GM20000 (cell line): ENCODE measurements around the gene ESR1.

ENCODE experiments used
- DNase-seq: peaks from one replicate; pipeline ENCODE4 v3.0.0; 2012; ENCODE audit warnings: low spot score
- CTCF ChIP-seq: IDR thresholded peaks from 2 replicates; pipeline ENCODE4 v1.5.1; 2012; ENCODE audit warnings: mild to moderate bottlenecking, control low read depth; ENCODE audit errors: extremely low read depth, missing control alignments

ESR1 gene

GRCh38 chr6:152154559-152155356 lies 347.3 kb downstream of the ESR1 start:
- no peak for DNase-seq
- TF ChIP-seq CTCF, result no peak

GRCh38 chr6:152155792-152156191 lies 348.3 kb downstream of the ESR1 start:
- TF ChIP-seq CTCF, result no peak
- no peak for DNase-seq

- TF ChIP-seq CTCF, result no peak
- DNase-seq, result peak; percentile 66
These were observed 352.9 kb downstream of the ESR1 start for GRCh38 chr6:152160346-152160745.

- peak; percentile 23 for DNase-seq
- no peak for TF ChIP-seq CTCF
These were observed 354.0 kb downstream of the ESR1 start for GRCh38 chr6:152161501-152161900.

GRCh38 chr6:152164957-152165356 lies 357.5 kb downstream of the ESR1 start:
- no peak for TF ChIP-seq CTCF
- no peak for DNase-seq

- DNase-seq, result no peak
- TF ChIP-seq CTCF, result no peak
These were observed 359.0 kb downstream of the ESR1 start for GRCh38 chr6:152166497-152166896.

- TF ChIP-seq CTCF, result no peak
- DNase-seq, result no peak
These were observed 359.4 kb downstream of the ESR1 start for GRCh38 chr6:152166897-152167296.
